LNCAP (cell line): Measurements from ENCODE around the gene KNDC1.

Experiments used
- TF ChIP-seq, protein P1 (sequence below): fragments of 450-650 bp; IDR thresholded peaks from 2 replicates; pipeline ENCODE4 v1.5.1; 2017; ENCODE audit warnings: mild to moderate bottlenecking

KNDC1 gene

DNA sequence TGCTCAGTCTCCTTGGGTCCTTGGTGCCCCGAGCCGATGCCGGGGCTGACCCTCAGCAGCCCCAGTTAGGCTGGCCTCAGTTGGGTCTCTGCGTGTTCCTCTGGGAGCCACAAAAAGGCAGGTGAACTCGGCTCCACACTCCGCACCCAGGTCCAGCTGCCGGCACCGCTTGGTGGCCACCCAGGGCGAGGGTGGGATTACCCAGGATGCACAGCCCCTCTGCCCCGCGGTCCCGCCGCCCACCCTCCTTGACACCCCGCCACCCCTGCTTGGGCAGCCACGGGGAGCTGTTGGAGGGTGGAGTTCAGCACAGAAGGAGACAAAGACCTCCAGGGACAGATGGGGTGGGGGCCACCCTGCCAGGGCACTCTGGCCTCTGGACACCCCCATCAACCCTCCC is 95.3 kb downstream of the KNDC1 start:
- TF ChIP-seq, protein P1, sequence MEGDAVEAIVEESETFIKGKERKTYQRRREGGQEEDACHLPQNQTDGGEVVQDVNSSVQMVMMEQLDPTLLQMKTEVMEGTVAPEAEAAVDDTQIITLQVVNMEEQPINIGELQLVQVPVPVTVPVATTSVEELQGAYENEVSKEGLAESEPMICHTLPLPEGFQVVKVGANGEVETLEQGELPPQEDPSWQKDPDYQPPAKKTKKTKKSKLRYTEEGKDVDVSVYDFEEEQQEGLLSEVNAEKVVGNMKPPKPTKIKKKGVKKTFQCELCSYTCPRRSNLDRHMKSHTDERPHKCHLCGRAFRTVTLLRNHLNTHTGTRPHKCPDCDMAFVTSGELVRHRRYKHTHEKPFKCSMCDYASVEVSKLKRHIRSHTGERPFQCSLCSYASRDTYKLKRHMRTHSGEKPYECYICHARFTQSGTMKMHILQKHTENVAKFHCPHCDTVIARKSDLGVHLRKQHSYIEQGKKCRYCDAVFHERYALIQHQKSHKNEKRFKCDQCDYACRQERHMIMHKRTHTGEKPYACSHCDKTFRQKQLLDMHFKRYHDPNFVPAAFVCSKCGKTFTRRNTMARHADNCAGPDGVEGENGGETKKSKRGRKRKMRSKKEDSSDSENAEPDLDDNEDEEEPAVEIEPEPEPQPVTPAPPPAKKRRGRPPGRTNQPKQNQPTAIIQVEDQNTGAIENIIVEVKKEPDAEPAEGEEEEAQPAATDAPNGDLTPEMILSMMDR, result no peak

DNA sequence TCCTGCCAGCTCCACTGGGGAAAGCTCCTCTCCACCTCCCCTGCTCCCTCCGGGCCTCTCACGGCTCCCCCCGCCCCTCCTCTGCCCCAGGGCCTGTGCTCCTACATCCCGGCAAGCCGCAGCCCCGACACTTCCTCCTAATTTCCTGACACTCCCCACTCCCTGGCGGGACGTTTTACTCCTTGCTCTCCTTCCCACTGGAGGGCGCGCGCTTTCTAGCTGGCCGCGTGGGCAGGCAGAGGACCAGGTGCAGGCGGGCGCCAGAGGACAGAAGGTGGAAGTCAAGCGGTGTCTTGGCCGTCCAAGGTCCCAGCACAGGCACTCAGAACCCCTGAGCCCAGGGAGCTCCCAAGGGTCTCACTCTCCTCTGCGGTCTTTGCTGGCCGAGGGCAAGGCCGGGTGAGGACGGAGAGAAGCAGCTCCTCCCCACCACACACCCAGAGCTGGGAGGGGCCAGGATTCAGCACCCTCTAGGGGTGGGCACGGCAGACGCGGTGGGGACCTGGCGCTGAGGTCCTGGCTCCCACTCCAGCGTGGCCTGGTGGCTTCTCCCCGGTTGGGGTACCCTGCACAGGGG is 97.6 kb downstream of the KNDC1 start:
- TF ChIP-seq, protein P1, result peak; percentile 72

DNA sequence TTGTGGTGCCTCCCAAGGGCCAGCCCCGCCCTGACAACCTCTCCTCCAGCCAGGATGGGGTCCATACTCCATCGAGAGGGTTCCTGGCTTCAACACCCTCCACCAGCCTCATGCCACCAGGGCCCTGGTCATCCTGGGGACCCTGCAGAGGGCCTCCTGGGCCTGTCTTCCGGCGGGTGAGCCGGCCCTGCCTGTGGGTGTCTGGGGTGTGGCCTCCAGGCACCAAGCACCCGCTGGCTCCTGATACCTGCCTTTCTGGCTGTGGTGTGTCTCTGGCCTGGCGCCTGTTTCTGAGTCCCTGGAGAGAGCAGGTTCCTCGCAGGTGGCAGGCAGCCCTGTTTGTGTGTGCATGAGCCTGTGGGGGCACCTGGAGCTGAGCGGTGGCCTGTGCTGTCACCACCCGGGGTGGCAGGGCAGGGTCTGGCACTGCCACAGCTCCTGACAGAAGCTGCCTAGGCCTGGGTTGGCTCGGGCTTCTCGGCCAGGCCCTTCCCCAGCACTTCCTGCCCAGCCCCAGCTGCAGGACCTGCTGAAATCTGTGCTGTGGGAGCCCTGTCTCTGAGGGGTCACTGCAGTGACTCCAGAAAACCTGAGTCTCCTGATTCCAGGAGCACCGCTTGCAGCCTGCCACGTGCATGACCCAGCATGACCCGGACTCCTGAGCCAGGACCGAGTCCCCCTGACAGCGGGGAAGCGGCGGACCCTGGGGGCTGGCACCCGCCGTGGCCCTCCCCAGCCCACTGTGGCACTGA is 98.2 kb downstream of the KNDC1 start:
- TF ChIP-seq, protein P1, result no peak

DNA sequence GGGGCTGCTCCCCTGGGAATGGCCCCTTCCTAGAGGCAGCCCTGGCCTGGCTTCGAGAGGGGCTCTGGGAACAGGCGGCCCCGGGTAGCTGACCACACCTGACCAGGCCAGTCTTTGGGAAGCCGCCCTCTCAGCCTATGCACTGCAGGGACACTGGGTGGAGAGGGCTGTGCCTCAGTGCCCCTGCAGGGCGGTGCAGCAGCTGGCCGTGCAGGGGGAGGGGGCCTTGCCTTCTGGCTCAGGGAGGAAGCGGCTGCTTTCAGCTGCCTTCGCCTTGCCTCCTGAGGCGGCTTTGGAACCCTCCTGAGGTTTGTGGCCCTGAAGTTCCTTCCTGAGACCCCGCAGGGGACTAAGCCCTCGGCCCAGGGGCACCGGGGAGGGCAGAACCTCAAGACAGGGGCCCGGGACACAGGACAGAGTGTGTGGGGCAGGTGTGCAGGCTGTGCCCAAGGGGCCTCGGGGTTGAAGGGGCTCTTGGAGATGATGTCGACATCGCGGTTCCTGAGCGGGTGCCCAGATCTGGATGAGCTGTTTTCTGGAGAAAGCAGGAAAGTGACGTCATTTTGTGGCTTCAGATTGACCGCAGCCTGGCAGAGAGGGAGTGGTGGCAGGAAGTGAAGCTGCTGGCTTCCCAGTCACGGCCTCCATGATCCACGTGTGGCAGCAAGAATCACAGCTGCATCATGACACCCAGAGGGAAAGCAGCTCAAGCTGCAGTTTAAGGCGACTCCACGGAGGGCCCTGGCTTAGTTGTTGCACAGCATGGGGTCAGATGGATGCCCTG is 99.0 kb downstream of the KNDC1 start:
- TF ChIP-seq, protein P1, result no peak

DNA sequence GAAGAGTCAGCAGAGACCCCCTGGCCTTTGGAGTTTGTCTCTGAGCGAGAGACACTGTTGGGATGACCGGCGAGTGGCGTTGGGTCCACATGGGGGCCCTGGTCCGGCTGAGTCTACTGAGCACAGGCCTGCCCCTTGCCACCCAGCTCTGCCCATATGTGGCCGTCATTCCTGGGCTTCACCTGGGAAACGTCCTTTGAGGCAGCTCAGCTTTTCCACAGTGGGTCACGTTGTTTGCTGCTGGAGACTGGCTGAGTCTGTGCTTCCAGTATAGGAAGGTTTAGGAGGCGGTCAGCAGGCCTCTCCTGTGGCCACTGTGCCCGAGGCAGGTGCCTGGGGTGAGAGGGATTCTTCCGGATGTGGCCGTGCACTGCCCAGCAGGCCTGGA is 99.6 kb downstream of the KNDC1 start:
- TF ChIP-seq, protein P1, result no peak

DNA sequence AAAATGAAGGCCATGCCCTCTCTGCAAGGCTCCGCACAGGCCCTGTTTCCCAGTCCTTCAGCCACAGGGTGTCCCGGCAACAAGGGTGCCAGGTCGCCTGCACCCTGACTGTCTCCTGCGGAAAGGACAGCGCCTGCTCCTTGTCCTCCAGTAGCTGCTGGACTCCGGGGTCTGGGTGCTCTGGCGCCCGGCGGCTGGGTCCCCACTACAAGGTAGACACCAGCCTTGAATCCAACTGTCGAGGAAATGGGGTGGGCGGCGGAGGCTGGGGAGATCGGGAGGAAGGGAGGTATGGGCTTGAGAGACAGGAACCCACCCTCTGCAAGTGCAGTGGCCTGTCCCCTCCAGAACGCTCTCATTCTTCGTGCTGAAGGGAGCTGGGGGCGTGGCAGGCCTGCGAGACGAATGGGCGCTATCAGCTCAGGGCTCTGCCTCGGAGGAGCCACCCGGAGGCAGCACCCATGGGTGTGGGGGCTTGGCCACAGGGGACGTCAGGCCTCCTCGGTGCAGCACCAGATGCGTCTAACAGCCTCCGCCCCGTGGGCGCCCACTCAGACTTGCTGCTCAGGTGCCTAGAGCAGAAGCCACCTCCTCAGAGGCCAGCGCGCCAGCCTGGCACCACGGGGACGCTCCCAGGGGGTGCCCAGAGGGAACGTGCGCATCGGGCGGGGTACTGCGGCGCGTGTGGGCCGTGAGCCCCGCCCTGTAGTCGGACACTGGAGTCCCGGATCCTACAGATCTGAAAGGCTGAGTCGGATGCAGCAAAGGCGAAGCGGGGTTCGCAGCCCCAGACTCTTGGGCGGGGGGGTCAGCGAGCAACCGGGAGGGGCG is 101.1 kb downstream of the KNDC1 start:
- TF ChIP-seq, protein P1, result no peak

DNA sequence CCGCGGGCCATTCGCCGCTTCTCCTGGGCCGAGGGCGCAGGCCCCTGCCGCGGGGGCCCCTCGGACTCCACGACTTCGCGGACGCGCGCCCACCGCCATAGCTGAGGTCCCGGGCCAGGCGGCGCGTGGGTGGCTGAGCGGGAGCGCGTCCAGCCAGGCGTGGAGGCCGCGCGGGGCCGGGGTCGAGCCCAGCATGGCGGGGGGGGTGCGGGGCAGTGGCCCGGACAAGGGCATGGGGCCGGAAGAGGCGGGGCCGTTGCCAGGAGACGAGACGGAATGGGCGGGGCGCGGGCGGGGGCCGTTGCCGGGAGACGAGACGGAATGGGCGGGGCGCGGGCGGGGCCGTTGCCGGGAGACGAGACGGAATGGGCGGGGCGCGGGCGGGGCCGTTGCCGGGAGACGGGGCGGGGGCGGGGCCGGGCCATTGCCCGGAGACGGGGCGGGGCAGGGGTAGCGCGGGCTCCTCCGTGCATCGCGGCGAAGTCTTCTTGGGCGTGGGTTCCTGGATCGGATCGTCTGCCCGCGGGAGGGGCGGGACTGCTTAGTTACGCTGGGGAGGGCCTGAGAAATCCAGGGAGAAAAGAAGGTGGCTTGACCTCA is 101.8 kb downstream of the KNDC1 start:
- TF ChIP-seq, protein P1, result no peak
